HL-60 (cell line): ENCODE results near the gene VAMP4.
"Not testable (repeated sequence)": the region's sequence is repeated elsewhere in the genome, so short reads cannot be mapped to it uniquely, and the experiment has no call there.

ENCODE experiments used
- DNase-seq, 2 experiments: peaks; one replicate each; pipeline ENCODE4 v3.0.0-alpha.2; 2010 to 2020; ENCODE audit warnings: low read depth in 1 of 2, low spot score in 1 of 2
- H3K27ac ChIP-seq: fragments of 250-450 bp; sonication (Bioruptor Pico); replicated peaks from 2 replicates; pipeline ENCODE4 v1.5.1; 2020; ENCODE audit warnings: mild to moderate bottlenecking, moderate library complexity
- H3K27me3 ChIP-seq: fragments of 250-450 bp; sonication (Bioruptor Pico); 2 replicates; pipeline ENCODE4 v1.5.1; 2021; ENCODE audit warnings: mild to moderate bottlenecking, moderate library complexity; ENCODE audit not compliant: insufficient read depth, poor library complexity, severe bottlenecking
- H3K4me3 ChIP-seq: replicated peaks from 2 replicates; pipeline ENCODE4 v1.5.1; 2011; ENCODE audit warnings: mild to moderate bottlenecking, control low read depth, low read length; ENCODE audit not compliant: insufficient read depth
- GABPA ChIP-seq: IDR thresholded peaks from 2 replicates; pipeline ENCODE4 v1.6.1; 2012; ENCODE audit warnings: low read depth
- POLR2AphosphoS5 ChIP-seq: IDR thresholded peaks from 2 replicates; pipeline ENCODE4 v1.6.1; 2012; ENCODE audit warnings: low read depth
- SPI1 ChIP-seq: IDR thresholded peaks from 2 replicates; pipeline ENCODE4 v1.6.1; 2012; ENCODE audit warnings: low read depth, mild to moderate bottlenecking, borderline replicate concordance
- TF ChIP-seq, protein P1 (sequence below): IDR thresholded peaks from 2 replicates; pipeline ENCODE4 v1.6.1; 2012; ENCODE audit warnings: low read depth; ENCODE audit not compliant: insufficient replicate concordance
- TF ChIP-seq, protein P2 (sequence below): IDR thresholded peaks from one replicate; pipeline ENCODE4 v1.5.1; 2011; ENCODE audit warnings: low read length, control low read depth, inconsistent platforms; ENCODE audit not compliant: insufficient read depth

The VAMP4 gene

DNA sequence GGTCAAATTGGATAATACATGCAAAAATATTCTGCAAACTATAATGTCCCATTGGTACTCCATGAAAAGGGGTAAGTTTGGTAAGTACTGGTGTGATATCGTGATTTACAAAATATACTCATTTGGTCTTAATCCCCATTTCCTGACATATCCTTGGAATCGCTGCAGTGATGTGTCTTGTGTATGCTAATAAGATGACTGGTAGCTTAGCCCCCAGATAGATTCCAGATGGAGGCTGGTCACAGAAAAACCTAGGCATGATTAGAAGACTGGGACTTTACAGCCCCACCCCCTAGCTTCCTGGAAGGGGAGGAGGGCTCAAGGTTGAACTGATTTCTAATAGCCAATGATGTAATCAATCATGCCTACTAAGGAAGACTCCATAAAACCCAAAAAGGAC, 3.0 kb downstream of the VAMP4 start:
- TF ChIP-seq, protein P1, sequence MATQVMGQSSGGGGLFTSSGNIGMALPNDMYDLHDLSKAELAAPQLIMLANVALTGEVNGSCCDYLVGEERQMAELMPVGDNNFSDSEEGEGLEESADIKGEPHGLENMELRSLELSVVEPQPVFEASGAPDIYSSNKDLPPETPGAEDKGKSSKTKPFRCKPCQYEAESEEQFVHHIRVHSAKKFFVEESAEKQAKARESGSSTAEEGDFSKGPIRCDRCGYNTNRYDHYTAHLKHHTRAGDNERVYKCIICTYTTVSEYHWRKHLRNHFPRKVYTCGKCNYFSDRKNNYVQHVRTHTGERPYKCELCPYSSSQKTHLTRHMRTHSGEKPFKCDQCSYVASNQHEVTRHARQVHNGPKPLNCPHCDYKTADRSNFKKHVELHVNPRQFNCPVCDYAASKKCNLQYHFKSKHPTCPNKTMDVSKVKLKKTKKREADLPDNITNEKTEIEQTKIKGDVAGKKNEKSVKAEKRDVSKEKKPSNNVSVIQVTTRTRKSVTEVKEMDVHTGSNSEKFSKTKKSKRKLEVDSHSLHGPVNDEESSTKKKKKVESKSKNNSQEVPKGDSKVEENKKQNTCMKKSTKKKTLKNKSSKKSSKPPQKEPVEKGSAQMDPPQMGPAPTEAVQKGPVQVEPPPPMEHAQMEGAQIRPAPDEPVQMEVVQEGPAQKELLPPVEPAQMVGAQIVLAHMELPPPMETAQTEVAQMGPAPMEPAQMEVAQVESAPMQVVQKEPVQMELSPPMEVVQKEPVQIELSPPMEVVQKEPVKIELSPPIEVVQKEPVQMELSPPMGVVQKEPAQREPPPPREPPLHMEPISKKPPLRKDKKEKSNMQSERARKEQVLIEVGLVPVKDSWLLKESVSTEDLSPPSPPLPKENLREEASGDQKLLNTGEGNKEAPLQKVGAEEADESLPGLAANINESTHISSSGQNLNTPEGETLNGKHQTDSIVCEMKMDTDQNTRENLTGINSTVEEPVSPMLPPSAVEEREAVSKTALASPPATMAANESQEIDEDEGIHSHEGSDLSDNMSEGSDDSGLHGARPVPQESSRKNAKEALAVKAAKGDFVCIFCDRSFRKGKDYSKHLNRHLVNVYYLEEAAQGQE: no peak
- TF ChIP-seq POLR2AphosphoS5 (no peak), SPI1 (no peak), GABPA (no peak)
- TF ChIP-seq, protein P2, sequence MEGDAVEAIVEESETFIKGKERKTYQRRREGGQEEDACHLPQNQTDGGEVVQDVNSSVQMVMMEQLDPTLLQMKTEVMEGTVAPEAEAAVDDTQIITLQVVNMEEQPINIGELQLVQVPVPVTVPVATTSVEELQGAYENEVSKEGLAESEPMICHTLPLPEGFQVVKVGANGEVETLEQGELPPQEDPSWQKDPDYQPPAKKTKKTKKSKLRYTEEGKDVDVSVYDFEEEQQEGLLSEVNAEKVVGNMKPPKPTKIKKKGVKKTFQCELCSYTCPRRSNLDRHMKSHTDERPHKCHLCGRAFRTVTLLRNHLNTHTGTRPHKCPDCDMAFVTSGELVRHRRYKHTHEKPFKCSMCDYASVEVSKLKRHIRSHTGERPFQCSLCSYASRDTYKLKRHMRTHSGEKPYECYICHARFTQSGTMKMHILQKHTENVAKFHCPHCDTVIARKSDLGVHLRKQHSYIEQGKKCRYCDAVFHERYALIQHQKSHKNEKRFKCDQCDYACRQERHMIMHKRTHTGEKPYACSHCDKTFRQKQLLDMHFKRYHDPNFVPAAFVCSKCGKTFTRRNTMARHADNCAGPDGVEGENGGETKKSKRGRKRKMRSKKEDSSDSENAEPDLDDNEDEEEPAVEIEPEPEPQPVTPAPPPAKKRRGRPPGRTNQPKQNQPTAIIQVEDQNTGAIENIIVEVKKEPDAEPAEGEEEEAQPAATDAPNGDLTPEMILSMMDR: no peak
- Histone ChIP-seq H3K27ac (no peak overlapping the region), H3K27me3 (no peaks in the 10 kb centered on the region), H3K4me3 (no peak overlapping the region)
- no peak for DNase-seq

DNA sequence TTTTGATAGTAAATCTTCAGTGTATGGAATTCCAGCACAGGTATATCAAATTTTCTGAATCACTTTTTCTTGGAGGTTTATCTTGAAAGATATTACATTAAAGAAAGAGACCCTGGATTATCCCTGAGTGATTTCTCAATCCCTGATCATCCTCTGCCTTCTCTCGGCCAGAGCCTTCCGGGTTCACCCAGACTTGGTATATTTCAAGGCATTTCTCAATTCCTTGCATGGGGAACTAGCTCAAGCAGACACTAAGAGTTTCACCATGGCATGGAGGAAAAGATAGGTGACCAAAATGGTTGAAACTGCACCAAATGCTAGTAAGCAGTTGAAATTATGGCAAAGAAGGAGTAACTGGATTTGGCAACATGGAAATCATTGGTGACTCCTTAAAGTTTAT, 5.7 kb downstream of the VAMP4 start:
- DNase-seq: peak; percentile 49 to 64

DNA sequence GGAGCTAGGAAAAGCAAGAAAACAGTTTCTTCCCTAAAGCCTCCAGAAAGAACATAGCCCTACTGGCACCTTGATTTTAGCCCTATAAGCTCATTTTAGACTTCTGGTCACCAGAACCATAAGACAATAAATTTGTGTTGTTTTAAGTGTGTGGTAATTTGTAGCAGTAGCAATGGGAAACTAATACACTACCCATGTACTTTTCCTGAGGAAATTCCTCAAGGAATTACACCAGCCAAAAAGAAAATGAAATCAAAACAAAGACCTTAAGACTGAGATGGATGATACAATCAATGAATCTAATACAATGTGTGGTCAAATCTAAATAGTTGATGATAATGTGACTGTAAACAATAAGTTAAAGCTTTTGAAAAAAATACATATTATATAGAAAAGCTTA, 11.8 kb downstream of the VAMP4 start:
- TF ChIP-seq SPI1: no peak
- TF ChIP-seq, protein P1: no peak
- TF ChIP-seq, protein P2: no peak
- no peak for TF ChIP-seq POLR2AphosphoS5
- TF ChIP-seq GABPA: no peak
- no peak overlapping the region for H3K4me3 ChIP-seq
- H3K27ac ChIP-seq: no peak overlapping the region
- no peaks in the 10 kb centered on the region for H3K27me3 ChIP-seq
- no peak for DNase-seq

More for the DNA sequence above, 5.7 kb downstream of the VAMP4 start:
- peak overlapping the region; percentile 30 for H3K27ac ChIP-seq
- no peak for TF ChIP-seq GABPA
- TF ChIP-seq SPI1: 0 out of 2 replicates have a peak, but pooled peaks have one; percentile 4
- no peaks in the 10 kb centered on the region for H3K27me3 ChIP-seq
- no peak overlapping the region for H3K4me3 ChIP-seq

DNA sequence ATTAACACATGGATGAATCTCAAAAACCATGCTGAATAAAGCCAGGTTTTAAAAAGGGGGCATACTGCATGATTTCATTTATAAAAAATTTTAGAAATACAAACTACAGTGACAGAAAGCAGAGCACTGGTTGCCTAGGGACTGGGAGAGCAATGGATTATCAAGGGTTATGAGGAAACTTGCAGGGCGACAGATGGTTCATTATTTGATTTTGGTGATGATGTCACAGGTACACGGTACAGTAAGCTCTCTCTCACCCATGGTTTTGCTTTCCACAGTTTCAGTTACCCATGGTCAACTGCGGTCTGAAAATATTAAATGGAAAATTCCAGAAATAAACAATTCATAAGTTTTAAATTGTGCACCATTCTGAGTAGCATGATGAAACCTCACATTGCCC, 14.1 kb downstream of the VAMP4 start:
- TF ChIP-seq, protein P1: no peak
- no peak for TF ChIP-seq GABPA
- TF ChIP-seq SPI1: no peak
- no peak for TF ChIP-seq POLR2AphosphoS5
- TF ChIP-seq, protein P2: no peak
- DNase-seq: no peak
- H3K27ac ChIP-seq: no peak overlapping the region
- no peak overlapping the region for H3K4me3 ChIP-seq
- H3K27me3 ChIP-seq: no peaks in the 10 kb centered on the region

DNA sequence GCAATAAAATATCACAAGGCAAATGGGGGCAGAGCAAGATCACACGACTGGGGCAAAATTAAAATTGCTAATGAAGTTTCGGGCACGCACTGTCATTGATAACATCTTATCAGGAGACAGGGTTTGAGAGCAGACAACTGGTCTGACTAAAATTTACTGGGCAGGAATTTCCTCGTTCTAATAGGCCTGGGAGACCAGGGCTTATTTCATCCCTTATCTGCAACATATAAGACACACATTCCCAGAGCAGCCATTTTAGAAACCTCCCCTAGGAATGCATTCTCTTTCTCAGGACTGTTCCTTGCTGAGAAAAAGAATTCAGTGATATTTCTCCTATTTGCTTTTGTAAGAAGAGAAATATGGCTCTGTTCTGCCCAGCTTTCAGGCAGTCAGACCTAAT, 18.7 kb downstream of the VAMP4 start:
- not testable (repeated sequence) for DNase-seq, H3K27me3 ChIP-seq, H3K4me3 ChIP-seq

More for the DNA sequence above, 18.7 kb downstream of the VAMP4 start:
- not testable (repeated sequence) for H3K27ac ChIP-seq
